GF-D8 (cell line): ENCODE measurements around the gene QRICH1.
"Not testable (repeated sequence)": the region's sequence is repeated elsewhere in the genome, so short reads cannot be mapped to it uniquely, and the experiment has no call there.

Experiments used
- DNase-seq: peaks from one replicate; lab custom pipeline; 2025; lab: John Stamatoyannopoulos, UW

Gene QRICH1

DNA sequence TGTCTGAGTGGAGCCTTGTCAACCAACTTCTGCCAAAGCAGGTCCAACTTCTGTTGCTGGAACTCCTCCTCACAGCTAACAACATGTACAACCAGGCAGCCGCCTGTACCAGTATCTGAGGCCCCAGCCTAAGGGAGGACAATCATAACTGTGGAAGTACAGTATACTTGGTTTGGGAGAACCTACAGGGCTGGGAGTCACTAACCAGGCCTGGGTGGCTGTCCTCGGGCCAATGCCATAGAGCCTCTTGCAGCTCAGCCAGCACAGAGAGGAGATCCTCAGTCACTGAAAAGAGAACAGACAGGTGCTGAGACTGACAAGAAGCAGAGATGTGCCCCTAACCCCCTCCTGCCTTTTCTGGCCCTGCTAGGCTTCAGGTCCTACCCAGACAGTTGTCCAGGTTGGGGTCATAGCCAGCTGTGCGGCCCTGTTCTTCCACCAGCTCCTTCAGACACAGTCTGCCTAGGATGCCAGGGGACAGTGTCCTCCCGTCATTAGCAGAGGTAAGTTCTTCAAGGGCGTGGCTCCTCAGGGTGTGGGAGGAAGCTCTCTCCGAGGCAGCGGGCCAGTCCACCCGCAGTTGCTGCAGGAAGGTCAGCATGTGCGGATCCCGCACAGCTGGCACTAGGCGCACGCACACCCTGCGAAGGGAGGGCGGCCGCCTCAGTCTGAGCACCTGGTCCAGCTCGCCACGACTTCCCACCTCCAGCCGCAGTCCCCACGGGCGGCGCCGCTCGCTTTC lies 76.5 kb downstream of the QRICH1 start:
- DNase-seq: no peak

DNA sequence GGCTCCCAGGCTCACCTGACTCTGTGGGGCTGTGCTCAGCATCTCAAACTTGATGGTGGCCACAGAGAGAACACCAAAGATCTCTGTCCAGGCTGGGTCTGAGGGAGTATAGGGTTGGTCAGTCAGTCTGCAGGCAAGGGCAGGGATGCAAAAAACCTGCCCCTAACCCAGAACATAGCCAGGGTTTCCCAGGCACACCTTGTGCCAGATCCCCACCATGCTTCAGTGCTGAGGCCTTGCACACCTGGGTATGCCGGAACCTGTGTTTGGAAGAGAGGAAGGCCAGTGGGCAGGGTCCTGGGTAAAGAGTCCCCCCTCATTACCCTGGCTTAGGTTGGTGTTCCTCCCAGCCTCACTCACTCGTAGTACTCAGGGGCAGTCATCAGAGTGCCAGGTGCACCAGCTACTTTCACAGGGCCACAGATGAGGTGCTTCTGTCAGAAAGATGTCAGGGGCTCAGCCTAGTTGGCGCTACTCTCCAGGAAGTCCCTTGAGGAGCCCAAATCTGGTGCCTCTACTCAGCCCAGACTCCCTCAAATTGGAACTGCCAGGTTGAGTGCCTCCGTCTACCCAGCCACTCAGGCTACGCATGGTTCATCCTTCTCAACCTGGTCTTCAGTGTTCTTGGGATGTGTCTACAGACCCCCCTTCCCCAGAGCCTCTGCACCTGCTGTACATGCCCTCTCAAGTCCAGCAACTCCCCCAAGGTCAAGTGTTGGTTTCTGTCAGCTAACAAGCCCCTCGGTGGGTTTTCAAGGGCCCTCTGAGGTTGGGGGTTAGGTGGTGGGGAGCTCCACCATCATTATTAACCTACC lies 77.2 kb downstream of the QRICH1 start:
- no peak for DNase-seq

DNA sequence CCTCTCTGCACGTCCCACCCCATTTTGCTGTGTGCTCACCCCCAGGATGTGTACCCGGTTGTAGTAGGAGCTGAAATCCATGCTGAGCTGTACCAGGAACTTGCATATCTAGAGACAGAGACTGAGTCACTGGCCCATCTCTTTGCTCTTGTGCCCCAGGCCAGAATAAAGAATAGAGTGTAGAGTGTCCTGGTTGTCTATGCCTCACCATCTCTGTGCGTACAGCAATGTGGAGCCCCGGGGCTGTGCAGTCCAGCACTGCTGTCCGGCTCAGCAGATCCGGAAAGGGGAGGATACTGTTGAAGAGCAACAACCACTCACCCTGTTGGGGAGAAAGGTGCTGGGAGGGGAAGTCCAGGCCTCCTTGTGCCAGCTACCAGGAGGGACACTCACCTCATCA lies 78.1 kb downstream of the QRICH1 start:
- no peak for DNase-seq

DNA sequence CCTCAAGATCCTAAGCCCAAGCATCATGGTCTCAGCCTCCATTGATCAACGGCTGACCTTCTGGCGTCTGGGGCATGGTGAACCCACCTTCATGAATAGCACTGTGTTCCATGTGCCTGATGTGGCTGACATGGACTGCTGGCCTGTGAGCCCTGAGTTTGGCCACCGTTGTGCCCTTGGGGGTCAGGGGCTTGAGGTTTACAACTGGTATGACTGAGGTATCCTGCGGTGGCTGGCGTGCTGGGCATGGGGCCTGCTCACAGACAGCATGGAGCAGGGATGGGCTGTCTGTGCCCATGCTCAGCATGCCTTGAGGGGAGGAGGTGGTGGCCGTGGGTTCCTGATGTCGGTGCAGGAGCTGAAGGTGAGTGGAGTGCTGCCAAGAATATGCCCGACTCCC lies 78.8 kb downstream of the QRICH1 start:
- no peak for DNase-seq

DNA sequence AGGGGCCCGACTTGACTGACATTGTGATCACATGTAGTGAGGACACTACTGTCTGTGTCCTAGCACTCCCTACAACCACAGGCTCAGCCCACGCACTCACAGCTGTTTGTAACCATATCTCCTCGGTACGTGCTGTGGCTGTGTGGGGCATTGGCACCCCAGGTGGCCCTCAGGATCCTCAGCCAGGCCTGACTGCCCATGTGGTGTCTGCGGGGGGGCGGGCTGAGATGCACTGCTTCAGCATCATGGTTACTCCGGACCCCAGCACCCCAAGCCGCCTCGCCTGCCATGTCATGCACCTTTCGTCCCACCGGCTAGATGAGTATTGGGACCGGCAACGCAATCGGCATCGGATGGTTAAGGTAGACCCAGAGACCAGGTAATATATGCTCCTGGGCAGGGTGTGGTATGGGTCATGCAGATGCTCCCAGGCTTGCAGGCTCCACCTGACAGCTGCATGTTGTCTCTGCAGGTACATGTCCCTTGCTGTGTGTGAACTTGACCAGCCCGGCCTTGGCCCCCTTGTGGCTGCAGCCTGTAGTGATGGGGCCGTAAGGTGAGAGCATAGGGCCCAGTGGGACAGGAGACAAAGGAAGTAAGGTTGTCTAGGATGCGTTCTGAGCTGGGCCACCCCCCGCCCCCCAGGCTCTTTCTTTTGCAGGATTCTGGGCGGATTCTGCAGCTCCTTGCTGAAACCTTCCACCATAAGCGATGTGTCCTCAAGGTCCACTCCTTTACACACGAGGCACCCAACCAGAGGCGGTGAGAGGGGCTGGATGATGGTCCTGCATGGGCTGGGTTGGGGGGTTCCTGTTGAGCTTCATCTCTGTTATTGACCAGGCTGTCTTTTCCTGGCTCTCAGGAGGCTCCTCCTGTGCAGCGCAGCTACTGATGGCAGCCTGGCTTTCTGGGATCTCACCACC lies 79.9 kb downstream of the QRICH1 start:
- no peak for DNase-seq

DNA sequence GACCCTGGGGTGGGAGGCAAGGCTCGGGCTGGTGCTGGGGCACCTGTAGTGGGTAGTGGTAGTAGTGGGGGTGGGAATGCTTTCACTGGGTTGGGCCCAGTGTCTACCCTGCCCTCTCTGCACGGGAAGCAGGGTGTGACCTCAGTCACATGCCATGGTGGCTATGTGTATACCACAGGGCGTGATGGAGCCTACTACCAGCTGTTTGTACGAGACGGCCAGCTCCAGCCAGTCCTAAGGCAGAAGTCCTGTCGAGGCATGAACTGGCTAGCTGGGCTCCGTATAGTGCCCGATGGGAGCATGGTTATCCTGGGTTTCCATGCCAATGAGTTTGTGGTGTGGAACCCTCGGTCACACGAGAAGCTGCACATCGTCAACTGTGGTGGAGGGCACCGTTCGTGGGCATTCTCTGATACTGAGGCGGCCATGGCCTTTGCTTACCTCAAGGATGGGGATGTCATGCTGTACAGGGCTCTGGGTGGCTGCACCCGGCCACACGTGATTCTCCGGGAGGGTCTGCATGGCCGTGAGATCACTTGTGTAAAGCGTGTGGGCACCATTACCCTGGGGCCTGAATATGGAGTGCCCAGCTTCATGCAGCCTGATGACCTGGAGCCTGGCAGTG lies 80.6 kb downstream of the QRICH1 start:
- DNase-seq: no peak

DNA sequence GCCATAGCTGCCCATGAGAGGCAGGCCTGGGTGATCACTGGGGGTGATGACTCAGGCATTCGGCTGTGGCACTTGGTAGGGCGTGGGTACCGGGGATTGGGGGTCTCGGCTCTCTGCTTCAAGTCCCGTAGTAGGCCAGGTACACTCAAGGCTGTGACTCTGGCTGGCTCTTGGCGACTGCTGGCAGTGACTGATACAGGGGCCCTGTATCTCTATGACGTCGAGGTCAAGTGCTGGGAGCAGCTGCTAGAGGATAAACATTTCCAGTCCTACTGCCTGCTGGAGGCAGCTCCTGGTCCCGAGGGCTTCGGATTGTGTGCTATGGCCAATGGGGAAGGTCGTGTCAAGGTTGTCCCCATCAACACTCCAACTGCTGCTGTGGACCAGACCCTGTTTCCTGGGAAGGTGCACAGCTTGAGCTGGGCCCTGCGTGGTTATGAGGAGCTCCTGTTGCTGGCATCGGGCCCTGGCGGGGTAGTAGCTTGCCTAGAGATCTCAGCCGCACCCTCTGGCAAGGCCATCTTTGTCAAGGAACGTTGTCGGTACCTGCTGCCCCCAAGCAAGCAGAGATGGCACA lies 81.3 kb downstream of the QRICH1 start:
- DNase-seq: no peak

DNA sequence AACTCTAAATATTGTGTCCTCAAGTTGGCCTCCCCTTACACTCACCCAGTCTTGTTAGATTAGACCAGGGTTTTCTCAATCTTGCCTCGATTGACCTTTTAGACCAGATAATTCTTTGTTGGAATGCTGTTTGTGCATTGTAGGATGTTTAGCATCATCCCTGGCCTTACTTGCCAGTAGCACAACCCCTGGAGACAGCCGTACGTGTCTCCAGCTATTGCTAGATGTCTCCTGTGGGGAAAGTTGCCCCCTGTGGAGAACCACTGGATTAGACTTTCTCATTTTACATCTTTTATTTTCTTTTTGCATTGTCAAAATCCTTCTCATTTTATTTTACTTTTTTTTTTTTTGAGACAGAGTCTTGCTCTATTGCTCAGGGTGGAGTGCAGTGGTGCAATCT lies 84.5 kb downstream of the QRICH1 start:
- DNase-seq: no peak

DNA sequence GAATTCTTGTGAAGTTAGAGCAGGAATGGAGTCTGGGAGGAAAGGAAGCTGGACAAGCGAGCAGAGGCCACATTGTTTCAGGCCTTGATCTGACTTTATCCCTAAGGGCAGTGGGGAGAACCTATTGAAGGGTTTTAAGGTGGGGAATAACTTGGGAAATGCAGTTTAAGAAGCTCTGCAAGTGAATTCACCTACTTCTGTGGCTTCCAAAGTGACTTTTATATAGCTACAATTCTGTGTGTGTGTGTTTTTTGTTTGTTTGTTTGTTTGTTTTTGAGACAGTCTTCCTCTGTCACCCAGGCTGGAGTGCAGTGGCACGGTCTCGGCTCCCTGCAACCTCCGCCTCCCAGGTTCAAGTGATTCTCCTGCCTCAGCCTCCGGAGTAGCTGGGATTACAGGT lies 85.2 kb downstream of the QRICH1 start:
- DNase-seq: not testable (repeated sequence)

DNA sequence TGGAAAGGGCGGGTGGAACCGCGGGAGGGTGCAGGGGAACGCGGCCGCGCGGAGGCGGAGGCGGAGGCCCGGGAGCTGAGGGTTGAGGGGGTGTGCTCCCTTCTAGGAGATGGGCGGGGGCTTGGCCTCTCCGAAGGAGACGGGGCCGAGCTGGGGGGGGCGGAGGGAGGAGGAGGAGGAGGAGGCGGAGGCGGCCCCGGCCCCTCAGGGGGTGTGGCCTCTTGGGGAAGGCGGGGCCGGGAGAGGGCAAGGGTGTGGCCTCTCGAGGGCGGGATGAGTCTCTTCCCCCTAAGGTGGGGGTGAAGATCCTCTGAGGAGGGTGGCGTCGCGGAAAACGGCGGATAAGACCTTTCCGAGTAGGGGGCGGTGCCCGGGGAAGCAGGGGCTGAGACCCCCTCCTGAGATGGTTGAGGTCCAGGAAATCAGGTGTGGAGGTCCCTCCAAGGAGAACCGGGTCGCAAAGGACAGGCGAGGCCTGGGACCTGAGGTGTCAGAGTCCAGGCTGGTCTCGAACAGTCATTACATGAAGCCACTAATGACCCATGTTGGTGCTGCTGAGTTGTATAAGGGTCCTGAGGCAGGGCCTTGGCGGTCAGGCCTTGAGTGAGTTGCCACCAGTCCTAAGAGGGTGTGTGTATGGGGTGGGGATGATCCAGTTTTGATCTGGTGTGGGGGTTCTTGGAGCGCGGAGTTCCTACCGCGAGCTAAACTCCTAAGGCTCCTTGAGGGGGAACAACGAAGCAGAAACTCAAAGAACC lies 85.9 kb downstream of the QRICH1 start:
- peak; percentile 19 for DNase-seq

DNA sequence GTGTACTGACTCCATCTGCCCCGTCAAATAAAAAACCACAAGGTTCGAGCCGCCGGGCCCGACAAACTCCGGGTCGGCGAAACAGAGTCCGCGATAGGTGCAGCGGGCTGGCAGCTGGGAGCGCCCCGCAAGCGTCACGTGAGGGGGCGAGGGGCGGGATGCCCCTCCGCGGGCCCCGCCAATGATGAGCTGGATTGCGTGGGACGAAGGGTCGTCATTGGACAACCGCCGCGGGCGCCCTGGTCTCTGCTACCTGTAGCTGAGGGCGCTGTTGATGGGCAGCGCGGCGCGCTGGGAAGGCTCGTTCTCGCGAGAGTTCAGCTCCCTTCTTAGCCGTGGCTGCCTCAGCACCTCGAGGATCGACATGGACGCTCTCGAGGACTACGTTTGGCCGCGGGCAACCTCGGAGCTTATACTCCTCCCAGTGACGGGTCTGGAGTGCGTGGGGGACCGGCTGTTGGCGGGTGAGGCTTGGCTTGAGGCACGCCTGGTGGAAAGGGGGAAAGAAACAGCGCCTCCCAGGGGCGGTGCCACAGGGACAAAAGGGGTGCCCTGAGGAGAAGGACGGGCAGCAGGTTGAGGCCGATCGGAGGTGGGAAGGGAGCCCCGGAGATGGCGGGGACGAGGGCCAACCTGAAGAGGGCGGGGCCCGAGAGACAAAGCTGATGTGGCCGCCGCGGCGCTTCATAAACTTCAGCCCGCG lies 86.7 kb downstream of the QRICH1 start, which contains the start of gene WDR6:
Gene WDR6, plus strand, starts transcription at position 324 of the 703 bp plus-strand sequence. Its CDS starts 41 bp downstream, at position 365.
- peak; percentile 91 for DNase-seq

DNA sequence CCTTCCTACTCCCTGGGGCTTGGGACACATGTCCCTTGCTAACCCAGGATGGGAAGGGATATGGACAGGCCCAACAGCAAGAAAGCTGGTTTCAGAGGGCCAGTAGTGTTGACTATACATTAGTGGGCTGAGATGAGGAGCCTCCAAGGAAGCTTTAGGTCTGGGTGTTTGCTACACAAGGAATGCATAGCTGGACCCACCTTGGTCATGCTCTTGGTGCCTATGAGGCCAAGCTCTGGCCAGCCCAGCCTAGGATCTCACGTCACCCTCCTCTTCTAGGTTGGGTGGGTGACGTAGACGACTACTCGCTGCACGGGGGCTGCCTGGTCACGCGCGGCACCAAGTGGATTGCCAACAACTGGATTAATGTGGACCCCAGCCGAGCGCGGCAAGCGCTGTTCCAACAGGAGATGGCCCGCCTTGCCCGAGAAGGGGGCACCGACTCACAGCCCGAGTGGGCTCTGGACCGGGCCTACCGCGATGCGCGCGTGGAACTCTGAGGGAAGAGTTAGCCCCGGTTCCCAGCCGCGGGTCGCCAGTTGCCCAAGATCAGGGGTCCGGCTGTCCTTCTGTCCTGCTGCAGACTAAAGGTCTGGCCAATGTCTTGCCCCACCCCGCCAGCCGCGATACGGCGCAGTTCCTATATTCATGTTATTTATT lies 87.3 kb downstream of the QRICH1 start:
- DNase-seq: no peak

DNA sequence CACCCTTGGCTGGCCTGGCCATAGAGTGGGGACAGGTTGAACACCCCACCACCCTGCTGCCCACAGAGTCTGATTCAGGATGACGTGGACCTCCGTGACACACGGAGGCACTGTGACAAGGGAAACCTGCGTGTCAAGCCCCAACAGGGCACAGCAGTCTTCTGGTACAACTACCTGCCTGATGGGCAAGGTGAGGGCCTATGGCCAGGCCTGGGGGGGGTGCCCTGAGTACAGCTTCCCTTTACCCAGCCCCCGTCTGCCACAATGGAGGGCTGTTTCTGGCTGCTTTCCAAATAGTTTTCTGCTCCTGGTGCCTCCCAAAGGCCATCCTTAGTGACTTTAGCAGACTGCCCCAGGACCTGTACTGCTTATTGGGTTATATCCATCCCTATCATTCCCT lies 87.9 kb downstream of the QRICH1 start:
- no peak for DNase-seq

DNA sequence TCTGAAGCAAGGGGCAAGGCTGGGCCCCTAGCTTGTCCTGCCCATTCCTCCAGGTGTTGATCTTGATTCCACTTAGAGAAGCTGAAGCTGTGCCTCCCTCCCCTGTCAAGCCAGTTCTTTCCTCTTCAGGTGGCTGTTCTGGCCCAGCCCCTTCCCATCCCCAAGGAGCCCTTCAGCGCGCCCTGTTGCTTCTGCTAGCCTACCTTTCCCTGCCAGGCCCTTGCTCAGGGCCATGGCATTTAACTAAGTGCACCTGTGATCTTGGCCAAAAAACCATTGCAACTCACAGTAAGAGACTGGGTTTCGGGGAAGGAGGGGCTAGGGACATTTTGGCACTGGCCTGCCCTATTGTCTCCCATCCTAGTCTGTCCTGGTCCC lies 88.6 kb downstream of the QRICH1 start:
- no peak for DNase-seq

DNA sequence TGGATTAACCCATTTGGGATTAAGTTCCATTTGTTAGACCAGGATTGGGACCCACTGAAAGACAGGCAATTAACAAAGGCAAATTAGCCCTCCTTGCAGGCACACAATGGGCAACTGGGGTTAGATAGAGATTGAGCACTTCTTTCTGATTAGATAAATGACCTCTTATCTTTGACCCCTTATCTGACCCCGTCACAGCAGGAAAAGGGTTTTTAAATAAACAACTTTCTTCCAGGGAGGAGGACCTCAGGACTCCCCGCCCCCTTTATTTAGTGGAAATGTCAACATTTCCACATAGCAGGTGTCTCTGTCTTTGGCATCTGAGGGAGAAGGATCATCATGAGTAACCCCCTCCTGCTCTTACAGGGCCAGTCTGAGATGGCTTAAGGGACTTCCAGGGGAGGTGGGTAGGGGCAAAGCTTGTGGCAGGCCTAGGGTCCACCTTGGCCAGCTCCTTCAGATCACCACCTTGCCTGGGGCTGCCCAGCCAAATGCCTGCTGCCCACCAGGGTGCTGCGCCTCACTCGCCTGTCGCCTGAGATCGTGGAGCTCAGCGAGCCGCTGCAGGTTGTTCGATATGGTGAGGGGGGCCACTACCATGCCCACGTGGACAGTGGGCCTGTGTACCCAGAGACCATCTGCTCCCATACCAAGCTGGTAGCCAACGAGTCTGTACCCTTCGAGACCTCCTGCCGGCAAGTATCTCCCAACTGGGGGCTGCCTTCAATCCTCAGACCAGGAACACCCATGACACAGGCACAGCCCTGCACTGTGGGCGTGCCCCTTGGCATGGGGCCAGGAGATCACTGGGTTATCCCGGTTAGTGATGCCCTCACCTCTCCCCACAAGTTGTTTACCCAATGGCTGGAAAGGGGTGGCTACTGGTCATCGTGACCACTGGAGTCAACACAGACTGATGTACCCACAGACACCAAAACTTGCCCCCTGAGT lies 89.2 kb downstream of the QRICH1 start:
- DNase-seq: no peak

DNA sequence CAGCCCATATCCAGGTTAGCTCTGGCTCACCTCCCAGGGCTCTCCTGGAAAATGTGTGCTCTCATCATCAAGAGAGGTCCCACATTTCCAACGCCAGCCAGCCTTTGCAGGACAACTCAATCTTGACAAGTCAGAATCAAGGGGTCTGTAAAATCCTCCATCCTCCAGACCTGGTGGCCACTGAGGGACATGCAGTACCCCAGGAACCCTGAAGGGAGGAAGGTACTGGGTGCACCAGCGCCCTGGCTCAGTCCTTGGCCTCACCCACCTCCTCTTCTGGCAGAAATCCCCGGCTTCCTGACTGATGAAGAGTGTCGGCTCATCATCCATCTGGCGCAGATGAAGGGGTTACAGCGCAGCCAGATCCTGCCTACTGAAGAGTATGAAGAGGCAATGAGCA lies 92.7 kb downstream of the QRICH1 start:
- DNase-seq: no peak

DNA sequence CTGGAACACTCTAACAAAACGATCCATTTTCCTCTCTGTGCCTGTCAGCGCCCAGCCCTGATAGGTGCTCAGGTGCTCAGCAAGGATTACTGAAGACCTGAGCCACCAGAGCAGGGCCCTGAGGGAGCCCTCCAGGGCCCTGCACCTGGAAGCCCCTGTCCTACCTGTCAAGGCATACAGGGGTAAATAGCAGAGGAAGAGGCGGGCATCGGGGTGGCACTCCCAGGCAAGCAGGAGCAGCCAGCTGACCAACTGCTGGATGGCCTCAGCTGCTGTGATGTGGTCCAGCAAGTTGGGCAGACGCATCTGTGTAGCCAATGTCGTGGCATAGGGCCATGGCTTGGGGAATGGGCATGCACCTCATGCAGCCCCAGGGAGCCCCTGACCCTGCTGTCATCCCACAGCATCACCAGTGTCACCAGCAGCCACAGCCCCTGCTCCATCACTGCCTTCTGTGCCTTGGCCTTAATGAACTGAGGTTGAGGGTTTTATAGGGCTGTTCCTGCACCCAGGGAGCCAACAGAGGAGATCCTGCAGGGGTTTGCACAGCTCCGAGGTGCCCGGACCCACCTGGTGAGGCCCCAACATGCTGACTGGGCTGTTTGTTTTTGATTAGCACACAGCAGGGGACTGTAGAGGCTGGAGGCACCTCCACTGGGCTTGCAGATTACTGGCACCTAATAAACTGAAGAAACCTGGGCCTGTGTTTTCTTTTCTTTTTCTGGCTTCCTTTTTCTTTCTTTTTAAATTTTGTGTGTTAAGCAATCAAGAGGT lies 94.6 kb downstream of the QRICH1 start:
- DNase-seq: no peak
